Bronchial epithelial cell (primary cell): ENCODE results near the gene SH3GL3. TPM values are rescaled to one million over a fixed set of nuclear protein-coding genes. Genes with fewer than 3 reads are reported as not detected.
A peak's percentile ranks its signal among the peaks of the same experiment; 100 is the strongest.

Source experiments
- DNase-seq: peaks from one replicate; pipeline ENCODE4 v3.0.0-alpha.2; 2010; ENCODE audit warnings: low read depth
- FAIRE-seq: peaks from 2 replicates; lab custom pipeline; 2011; peaks lifted over from hg19 to GRCh38; lab: Jason Lieb, UNC
- H3K27me3 ChIP-seq: 2 replicates; pipeline ENCODE4 v1.5.1; 2011; ENCODE audit warnings: low read length; ENCODE audit not compliant: control insufficient read depth, insufficient read depth
- H3K36me3 ChIP-seq: 2 replicates; pipeline ENCODE4 v1.5.1; 2011; ENCODE audit warnings: low read length; ENCODE audit not compliant: control insufficient read depth, insufficient read depth
- H3K4me3 ChIP-seq: 2 replicates; pipeline ENCODE4 v1.5.1; 2011; ENCODE audit warnings: mild to moderate bottlenecking, low read depth, low read length, control low read depth
- total RNA-seq: library from RNA; depleted of rRNA; stranded (reverse); fragments of >200 nt; gene quantifications from 2 replicates; pipeline ENCODE4 v1.2.1, GENCODE V29; 2014
- TF ChIP-seq, protein P1 (sequence below): IDR thresholded peaks from 2 replicates; pipeline ENCODE4 v1.5.1; 2011; ENCODE audit warnings: mild to moderate bottlenecking, moderate library complexity, low read length, control low read depth, inconsistent platforms; ENCODE audit not compliant: insufficient read depth, severe bottlenecking

SH3GL3 gene
- total RNA-seq, 1 donor from 2014 or later = 1.1 TPM

DNA sequence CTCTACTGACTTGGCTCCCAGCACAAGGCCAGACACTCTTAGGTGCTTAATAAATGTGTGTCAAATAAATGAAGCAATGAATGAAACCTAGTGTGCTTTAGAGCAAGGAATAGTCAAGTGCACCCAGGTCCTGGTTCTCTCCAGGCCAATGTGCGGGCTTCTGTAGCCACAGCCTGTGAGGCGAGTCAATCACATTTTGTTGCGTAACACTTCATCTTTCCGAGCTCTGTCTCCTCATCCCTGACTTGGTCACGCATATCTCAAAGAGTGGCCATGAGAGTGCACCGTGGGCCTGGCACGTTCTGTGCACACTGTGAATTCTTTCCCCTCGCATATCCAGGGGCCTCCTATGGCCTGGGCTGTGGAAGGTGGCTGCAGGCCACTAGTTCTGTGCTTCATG, 11.4 kb upstream of the SH3GL3 start:
- DNase-seq = no peak
- FAIRE-seq = no peak

DNA sequence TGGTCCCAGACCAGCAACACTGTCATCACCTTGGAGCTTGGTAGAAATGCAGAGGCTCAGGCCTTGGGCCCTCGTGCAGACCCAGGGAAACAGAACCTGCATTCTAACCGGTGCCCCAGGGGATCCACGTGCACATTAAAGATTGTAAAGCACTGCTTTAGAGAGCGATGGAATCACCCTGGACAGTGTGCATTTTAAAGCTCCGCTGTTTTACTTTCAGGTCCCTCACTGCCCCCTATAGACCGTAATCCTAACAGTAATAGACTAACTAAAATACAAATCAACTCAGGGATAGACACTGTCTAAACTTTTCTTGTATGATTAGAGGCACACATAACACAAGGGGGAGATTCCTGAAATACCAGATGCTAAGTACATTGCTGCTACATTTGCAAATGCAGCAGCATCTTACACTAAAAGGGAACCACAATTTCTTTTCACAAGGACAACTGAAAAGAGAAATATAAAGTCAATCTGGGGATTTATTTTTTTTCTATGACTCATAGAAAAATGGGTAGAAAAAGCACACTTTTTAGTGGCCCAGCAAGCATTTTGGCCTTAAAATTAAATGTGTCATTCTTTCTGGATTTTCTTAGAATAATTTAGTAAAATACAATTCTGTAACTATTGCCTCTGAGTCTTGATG, 10.5 kb upstream of the SH3GL3 start:
- TF ChIP-seq, protein P1, sequence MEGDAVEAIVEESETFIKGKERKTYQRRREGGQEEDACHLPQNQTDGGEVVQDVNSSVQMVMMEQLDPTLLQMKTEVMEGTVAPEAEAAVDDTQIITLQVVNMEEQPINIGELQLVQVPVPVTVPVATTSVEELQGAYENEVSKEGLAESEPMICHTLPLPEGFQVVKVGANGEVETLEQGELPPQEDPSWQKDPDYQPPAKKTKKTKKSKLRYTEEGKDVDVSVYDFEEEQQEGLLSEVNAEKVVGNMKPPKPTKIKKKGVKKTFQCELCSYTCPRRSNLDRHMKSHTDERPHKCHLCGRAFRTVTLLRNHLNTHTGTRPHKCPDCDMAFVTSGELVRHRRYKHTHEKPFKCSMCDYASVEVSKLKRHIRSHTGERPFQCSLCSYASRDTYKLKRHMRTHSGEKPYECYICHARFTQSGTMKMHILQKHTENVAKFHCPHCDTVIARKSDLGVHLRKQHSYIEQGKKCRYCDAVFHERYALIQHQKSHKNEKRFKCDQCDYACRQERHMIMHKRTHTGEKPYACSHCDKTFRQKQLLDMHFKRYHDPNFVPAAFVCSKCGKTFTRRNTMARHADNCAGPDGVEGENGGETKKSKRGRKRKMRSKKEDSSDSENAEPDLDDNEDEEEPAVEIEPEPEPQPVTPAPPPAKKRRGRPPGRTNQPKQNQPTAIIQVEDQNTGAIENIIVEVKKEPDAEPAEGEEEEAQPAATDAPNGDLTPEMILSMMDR = peak; percentile 49
- H3K36me3 ChIP-seq = no peaks in the 10 kb centered on the region
- peak; percentile 69 for DNase-seq
- no peak overlapping the region for H3K4me3 ChIP-seq
- FAIRE-seq = no peak
- H3K27me3 ChIP-seq = no peaks in the 10 kb centered on the region

More for the DNA sequence above, 11.4 kb upstream of the SH3GL3 start:
- Histone ChIP-seq H3K36me3 (no peaks in the 10 kb centered on the region), H3K4me3 (no peak overlapping the region), H3K27me3 (no peaks in the 10 kb centered on the region)
- TF ChIP-seq, protein P1 = no peak

DNA sequence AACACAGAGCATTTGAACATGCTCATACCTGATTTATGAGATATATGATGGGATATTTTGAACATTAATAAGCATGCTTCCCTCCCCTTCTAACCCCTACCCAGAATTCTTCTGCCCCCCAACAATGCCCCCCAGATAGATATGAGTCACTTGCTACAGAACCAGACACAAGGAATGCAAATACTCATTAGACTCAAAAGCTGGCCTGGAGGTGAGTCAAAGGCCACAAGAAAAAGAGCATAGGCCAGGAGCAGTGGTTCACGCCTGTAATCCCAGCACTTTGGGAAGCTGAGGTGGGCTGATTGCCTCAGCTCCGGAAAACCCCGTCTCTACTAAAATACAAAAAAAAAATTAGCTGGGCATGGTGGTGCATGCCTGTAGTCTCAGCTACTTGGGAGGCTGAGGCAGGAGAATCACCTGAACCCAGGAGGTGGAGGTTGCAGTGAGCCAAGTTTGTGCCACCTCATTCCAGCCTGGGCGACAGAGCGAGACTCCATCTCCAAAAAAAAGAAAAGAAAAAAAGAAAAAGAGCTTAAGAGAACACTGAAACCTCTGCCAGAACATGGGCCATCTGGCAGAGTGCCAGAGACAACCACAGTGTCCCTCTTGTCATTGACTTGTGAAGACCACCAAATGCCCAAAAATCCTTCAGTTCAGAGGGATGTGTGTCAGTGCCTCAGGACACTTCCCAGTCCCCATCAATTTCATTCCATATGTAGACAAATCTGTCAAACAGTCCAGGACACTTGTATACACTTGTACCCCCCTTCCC, 3.9 kb upstream of the SH3GL3 start:
- TF ChIP-seq, protein P1 = no peak
- H3K4me3 ChIP-seq = no peak overlapping the region
- peaks cover 1% of the 10 kb centered on the region for H3K27me3 ChIP-seq
- DNase-seq = no peak
- FAIRE-seq = no peak
- H3K36me3 ChIP-seq = no peaks in the 10 kb centered on the region

DNA sequence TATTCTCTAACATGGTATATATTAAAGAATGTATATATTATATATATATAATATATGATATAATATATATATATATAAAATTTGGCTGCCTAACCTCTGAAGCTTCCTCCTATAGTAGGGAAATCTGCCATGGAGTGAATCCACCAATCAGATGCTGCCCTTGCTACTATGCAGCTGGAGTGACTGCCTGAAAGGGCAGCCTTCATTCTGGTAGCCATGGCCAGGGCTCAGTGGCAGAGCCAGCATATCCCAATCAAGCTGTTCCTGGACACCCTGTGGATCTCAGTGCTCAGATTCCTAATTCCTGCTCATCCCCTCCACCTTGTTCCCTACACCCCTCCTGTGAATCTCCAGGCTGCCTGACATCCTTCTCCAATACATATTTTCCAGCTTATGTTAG, 2.2 kb upstream of the SH3GL3 start:
- FAIRE-seq (no peak), DNase-seq (no peak)
- H3K36me3 ChIP-seq = no peaks in the 10 kb centered on the region
- H3K4me3 ChIP-seq = no peak overlapping the region
- peaks cover 5% of the 10 kb centered on the region for H3K27me3 ChIP-seq
- TF ChIP-seq, protein P1 = no peak

DNA sequence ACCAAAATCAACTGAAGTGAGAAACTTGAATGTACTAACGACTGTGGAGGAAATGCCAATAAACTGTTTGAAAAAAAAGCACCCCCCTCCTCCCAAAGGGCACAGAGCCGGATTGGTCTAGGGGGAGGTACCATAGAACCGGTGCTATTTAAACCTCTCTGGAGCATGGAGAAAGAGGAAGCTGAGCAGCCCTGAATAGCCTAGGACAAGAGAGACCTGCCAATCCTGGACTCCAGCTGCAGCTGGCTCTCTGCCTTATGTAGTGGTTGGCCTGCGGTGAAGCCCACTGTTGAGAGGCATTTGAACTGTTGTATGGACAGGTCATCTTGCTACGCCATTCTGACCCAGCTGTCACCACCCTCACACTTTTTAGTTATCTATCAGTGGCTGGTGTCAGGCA, 1.5 kb upstream of the SH3GL3 start:
- Histone ChIP-seq H3K36me3 (no peaks in the 10 kb centered on the region), H3K27me3 (peaks cover 5% of the 10 kb centered on the region), H3K4me3 (no peak overlapping the region)
- TF ChIP-seq, protein P1 = no peak
- DNase-seq = no peak
- FAIRE-seq = no peak
